ENCODE measurements around the gene PPARA. TPM values are rescaled to one million over a fixed set of nuclear protein-coding genes. Genes with fewer than 3 reads are reported as not detected.

PPARA gene
- total RNA-seq, 1 donor from 2014 or later = 8.4 TPM

- Histone ChIP-seq H3K79me2 (ENCODE audit: insufficient read depth, low read length) (no peaks in the 10 kb centered on the region), H3K9ac (ENCODE audit: low read length) (no peak overlapping the region), H2AFZ (ENCODE audit: low read depth, low read length) (no peak overlapping the region), H4K20me1 (ENCODE audit: insufficient read depth, low read length) (peaks cover 38% of the 10 kb centered on the region), H3K36me3 (ENCODE audit: insufficient read depth, low read length) (peaks cover 2% of the 10 kb centered on the region), H3K4me1 (ENCODE audit: insufficient read depth, low read length) (peaks cover 9% of the 10 kb centered on the region), H3K4me3 (ENCODE audit: insufficient read depth, low read depth, low read length) (no peak overlapping the region), H3K27ac (ENCODE audit: low read depth, low read length) (no peak overlapping the region), H3K4me2 (ENCODE audit: low read length) (peak overlapping the region; percentile 52), H3K9me3 (ENCODE audit: insufficient read depth, low read depth, low read length) (no peaks in the 10 kb centered on the region), H3K27me3 (ENCODE audit: insufficient read depth, low read length) (no peaks in the 10 kb centered on the region)
- peaks cover 3% of the 10 kb centered on the region for H3K27me3 Mint-ChIP-seq (ENCODE audit: low read depth, unreplicated experiment)
- FAIRE-seq (no peak), DNase-seq (ENCODE audit: low read depth) (no peak)
- H3K4me1 Mint-ChIP-seq (ENCODE audit: low read depth, unreplicated experiment) = peaks cover 9% of the 10 kb centered on the region
- TF ChIP-seq EZH2 (IDR thresholded peaks at IDR 0.05; ENCODE audit: insufficient read depth, low read length) (no peak), CTCF (IDR thresholded peaks at IDR 0.05; ENCODE audit: insufficient read depth, low read depth, low read length) (no peak)
- H3K36me3 Mint-ChIP-seq (ENCODE audit: low read depth, unreplicated experiment) = peaks cover 7% of the 10 kb centered on the region
- H3K27ac Mint-ChIP-seq (ENCODE audit: unreplicated experiment) = no peak overlapping the region
- H3K9me3 Mint-ChIP-seq (ENCODE audit: unreplicated experiment) = no peaks in the 10 kb centered on the region
- no peak overlapping the region for H3K4me3 Mint-ChIP-seq (ENCODE audit: unreplicated experiment)
Measured at GRCh38 chr22:46159212-46159611, 8.9 kb downstream of the PPARA start.

GRCh38 chr22:46159777-46160176 is 9.5 kb downstream of the PPARA start:
- Mint-ChIP-seq H3K36me3 (ENCODE audit: low read depth, unreplicated experiment) (peaks cover 7% of the 10 kb centered on the region), H3K27me3 (ENCODE audit: low read depth, unreplicated experiment) (peaks cover 3% of the 10 kb centered on the region), H3K4me3 (ENCODE audit: unreplicated experiment) (no peak overlapping the region), H3K9me3 (ENCODE audit: unreplicated experiment) (no peaks in the 10 kb centered on the region), H3K27ac (ENCODE audit: unreplicated experiment) (no peak overlapping the region), H3K4me1 (ENCODE audit: low read depth, unreplicated experiment) (peaks cover 9% of the 10 kb centered on the region)
- no peaks in the 10 kb centered on the region for H3K79me2 ChIP-seq (ENCODE audit: insufficient read depth, low read length)
- DNase-seq (ENCODE audit: low read depth) (peak; percentile 58), FAIRE-seq (no peak)
- peaks cover 2% of the 10 kb centered on the region for H3K36me3 ChIP-seq (ENCODE audit: insufficient read depth, low read length)
- H3K27ac ChIP-seq (ENCODE audit: low read depth, low read length) = no peak overlapping the region
- TF ChIP-seq CTCF (IDR thresholded peaks at IDR 0.05; ENCODE audit: insufficient read depth, low read depth, low read length) (no peak), EZH2 (IDR thresholded peaks at IDR 0.05; ENCODE audit: insufficient read depth, low read length) (no peak)
- H3K9ac ChIP-seq (ENCODE audit: low read length) = no peak overlapping the region
- no peak overlapping the region for H2AFZ ChIP-seq (ENCODE audit: low read depth, low read length)
- peaks cover 9% of the 10 kb centered on the region for H3K4me1 ChIP-seq (ENCODE audit: insufficient read depth, low read length)
- H4K20me1 ChIP-seq (ENCODE audit: insufficient read depth, low read length) = peaks cover 38% of the 10 kb centered on the region
- no peak overlapping the region for H3K4me3 ChIP-seq (ENCODE audit: insufficient read depth, low read depth, low read length)
- H3K9me3 ChIP-seq (ENCODE audit: insufficient read depth, low read depth, low read length) = no peaks in the 10 kb centered on the region
- peak overlapping the region; percentile 52 for H3K4me2 ChIP-seq (ENCODE audit: low read length)
- H3K27me3 ChIP-seq (ENCODE audit: insufficient read depth, low read length) = no peaks in the 10 kb centered on the region

- Histone ChIP-seq H3K27me3 (ENCODE audit: insufficient read depth, low read length) (no peaks in the 10 kb centered on the region), H3K4me2 (ENCODE audit: low read length) (no peak overlapping the region), H4K20me1 (ENCODE audit: insufficient read depth, low read length) (peaks cover 31% of the 10 kb centered on the region), H3K4me1 (ENCODE audit: insufficient read depth, low read length) (peaks cover 9% of the 10 kb centered on the region), H2AFZ (ENCODE audit: low read depth, low read length) (no peak overlapping the region), H3K36me3 (ENCODE audit: insufficient read depth, low read length) (no peaks in the 10 kb centered on the region), H3K9me3 (ENCODE audit: insufficient read depth, low read depth, low read length) (no peaks in the 10 kb centered on the region), H3K9ac (ENCODE audit: low read length) (no peak overlapping the region), H3K27ac (ENCODE audit: low read depth, low read length) (no peak overlapping the region), H3K79me2 (ENCODE audit: insufficient read depth, low read length) (no peaks in the 10 kb centered on the region), H3K4me3 (ENCODE audit: insufficient read depth, low read depth, low read length) (no peak overlapping the region)
- DNase-seq (ENCODE audit: low read depth) (no peak), FAIRE-seq (no peak)
- Mint-ChIP-seq H3K27ac (ENCODE audit: unreplicated experiment) (no peak overlapping the region), H3K27me3 (ENCODE audit: low read depth, unreplicated experiment) (no peaks in the 10 kb centered on the region), H3K9me3 (ENCODE audit: unreplicated experiment) (no peaks in the 10 kb centered on the region), H3K4me3 (ENCODE audit: unreplicated experiment) (no peak overlapping the region), H3K4me1 (ENCODE audit: low read depth, unreplicated experiment) (peaks cover 9% of the 10 kb centered on the region), H3K36me3 (ENCODE audit: low read depth, unreplicated experiment) (peaks cover 5% of the 10 kb centered on the region)
- TF ChIP-seq EZH2 (IDR thresholded peaks at IDR 0.05; ENCODE audit: insufficient read depth, low read length) (no peak), CTCF (IDR thresholded peaks at IDR 0.05; ENCODE audit: insufficient read depth, low read depth, low read length) (no peak)
Measured at GRCh38 chr22:46162285-46162684, 12.0 kb downstream of the PPARA start.

Data from astrocyte (in vitro differentiated cells and primary cell).